H1 (cell line): ENCODE measurements around the gene RBMS2.

Source experiments
- BACH1 ChIP-seq: IDR thresholded peaks from 2 replicates; pipeline ENCODE4 v1.6.1; 2012; ENCODE audit warnings: low read length, improper control_type of control experiment
- FOSL1 ChIP-seq: IDR thresholded peaks from 2 replicates; pipeline ENCODE4 v1.6.1; 2011; ENCODE audit warnings: mild to moderate bottlenecking, low read depth, low read length, moderate library complexity; ENCODE audit not compliant: insufficient read depth
- JUND ChIP-seq: IDR thresholded peaks from 2 replicates; pipeline ENCODE4 v1.6.1; 2011; ENCODE audit warnings: mild to moderate bottlenecking, improper control_type of control experiment, low read length
- ZNF274 ChIP-seq: IDR thresholded peaks from 2 replicates; pipeline ENCODE4 v1.7.0; 2012; ENCODE audit warnings: low read length, borderline replicate concordance; ENCODE audit errors: extremely low read depth
- TF ChIP-seq, protein P1 (sequence below): IDR thresholded peaks from 2 replicates; pipeline ENCODE4 v1.6.1; 2012; ENCODE audit warnings: inconsistent platforms

DNA sequence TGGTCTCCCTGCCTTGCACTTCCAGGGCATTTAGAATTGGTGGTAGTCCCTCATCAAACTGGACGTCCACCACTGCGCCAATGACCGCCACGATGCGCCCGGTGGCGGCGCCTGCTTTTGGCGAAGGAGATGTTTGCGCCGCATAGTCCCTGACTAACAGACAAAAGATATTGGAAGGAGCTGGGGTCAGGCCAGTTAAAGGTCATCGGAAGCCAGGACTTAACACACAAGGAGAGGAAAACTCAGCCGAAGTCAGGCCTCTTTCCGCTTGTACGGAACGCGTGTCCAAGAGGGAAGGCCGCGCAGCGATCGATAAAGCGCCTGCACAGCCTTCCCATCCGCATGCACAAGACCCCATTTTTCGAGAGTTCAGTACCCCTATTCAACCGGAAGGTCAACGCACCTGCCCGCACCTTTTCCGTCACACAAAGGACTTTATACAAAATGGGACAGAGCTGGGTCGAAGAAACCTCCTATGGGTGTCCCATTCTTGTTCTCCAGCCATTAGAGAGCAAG is 123.6 kb downstream of the RBMS2 start:
- TF ChIP-seq, protein P1, sequence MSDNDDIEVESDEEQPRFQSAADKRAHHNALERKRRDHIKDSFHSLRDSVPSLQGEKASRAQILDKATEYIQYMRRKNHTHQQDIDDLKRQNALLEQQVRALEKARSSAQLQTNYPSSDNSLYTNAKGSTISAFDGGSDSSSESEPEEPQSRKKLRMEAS = peak; percentile 31; the same call in 1 of the 2 replicates
- no peak for TF ChIP-seq ZNF274
- no peak for TF ChIP-seq JUND
- TF ChIP-seq FOSL1 = no peak
- no peak for TF ChIP-seq BACH1
